Bone marrow (tissue), 2 donors: ENCODE measurements around the gene NAA38.
"Not testable (repeated sequence)": the region's sequence is repeated elsewhere in the genome, so short reads cannot be mapped to it uniquely, and the experiment has no call there.

Experiments
- DNase-seq, 2 donors: peaks; one replicate each; lab custom pipeline; 2025; lab: John Stamatoyannopoulos, UW

Gene NAA38

DNA sequence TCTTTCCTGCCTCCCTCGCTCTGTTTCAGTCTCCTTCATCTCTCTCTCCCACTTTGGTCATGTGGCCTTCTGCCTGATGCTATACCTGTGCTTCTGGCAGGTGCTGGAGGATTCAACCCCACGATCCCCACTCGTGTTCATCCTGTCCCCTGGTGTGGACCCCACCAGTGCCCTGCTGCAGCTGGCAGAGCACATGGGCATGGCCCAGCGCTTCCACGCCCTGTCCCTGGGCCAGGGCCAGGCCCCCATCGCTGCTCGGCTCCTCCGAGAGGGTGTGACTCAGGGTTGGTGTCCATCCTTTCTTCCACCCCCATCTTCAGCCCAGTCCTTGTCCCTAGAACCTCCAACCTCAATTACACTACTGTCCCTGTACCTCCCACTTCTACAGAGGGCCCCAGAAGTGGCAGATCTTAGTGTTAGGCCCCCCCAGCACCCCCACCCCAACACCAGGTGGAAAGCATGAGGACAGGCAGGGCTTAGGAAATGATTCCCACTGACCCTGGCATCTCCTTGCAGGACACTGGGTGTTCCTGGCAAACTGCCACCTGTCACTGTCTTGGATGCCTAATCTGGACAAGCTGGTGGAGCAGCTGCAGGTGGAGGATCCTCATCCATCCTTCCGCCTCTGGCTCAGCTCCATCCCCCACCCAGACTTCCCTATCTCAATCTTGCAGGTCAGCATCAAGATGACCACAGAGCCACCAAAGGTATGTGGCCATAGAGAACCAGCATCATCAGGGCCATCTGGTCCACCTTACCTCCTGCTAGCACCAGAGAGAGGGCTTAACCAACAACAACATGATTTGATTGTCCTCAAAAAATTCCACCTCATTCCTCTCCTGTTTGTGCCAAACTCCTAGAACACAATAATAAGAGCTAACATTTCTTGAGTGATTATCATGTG, 33.1 kb downstream of the NAA38 start:
- DNase-seq, result no peak

DNA sequence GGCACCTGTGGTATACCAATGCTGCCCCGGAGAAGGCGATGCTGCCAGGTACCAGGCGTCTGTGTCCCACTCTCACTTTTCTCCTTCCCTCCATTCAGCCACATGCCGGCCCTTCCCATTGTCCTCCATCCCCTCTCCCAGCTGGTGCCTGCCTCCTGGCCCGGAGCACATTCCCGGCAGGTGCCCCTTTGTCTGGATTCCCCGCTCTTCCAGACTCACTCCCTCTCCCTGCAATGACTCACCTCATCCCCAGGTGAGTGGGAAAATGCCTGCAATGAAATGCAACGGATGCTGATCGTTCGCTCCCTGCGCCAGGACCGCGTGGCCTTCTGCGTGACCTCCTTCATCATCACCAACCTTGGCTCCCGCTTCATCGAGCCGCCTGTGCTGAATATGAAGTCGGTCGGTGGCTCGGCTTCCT, 33.8 kb downstream of the NAA38 start:
- DNase-seq, result no peak

DNA sequence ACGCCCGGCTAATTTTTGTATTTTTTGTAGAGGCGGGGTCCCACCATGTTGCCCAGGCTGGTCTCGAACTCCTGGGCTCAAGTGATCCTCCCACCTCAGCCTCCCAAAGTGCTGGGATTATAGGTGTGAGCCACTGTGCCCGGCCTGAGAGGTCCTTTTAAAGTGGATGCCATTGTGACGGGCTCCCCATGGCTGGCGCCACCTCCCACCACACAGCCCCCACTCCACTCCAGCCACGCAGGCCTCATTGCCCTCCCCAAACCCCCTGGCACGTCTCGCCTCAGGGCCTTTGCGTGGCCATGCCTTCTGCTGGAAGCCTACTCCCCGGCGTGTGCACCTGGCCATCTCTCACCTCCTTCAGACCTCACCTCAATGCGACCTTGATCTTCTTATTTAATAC, 35.2 kb downstream of the NAA38 start:
- no peak for DNase-seq

DNA sequence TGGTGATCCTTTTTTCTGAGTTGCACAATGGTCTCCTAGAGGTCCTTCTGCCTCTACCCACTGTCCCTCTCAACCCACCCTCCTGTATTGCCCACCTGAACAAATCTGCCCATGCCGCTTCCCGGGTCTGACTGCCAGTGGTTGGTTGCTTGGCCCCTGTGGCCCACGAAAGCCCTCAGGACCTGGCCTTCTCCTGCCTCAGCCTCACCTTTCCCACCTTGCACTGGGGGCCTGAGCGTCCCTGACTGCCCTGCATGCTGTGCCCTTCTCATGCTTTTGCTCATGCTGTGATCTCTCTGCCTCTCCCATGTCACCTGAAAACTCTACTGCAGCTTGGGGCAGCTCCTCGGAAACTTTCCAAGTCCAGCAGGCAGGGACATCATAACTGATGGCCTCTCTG, 37.1 kb downstream of the NAA38 start:
- no peak for DNase-seq

DNA sequence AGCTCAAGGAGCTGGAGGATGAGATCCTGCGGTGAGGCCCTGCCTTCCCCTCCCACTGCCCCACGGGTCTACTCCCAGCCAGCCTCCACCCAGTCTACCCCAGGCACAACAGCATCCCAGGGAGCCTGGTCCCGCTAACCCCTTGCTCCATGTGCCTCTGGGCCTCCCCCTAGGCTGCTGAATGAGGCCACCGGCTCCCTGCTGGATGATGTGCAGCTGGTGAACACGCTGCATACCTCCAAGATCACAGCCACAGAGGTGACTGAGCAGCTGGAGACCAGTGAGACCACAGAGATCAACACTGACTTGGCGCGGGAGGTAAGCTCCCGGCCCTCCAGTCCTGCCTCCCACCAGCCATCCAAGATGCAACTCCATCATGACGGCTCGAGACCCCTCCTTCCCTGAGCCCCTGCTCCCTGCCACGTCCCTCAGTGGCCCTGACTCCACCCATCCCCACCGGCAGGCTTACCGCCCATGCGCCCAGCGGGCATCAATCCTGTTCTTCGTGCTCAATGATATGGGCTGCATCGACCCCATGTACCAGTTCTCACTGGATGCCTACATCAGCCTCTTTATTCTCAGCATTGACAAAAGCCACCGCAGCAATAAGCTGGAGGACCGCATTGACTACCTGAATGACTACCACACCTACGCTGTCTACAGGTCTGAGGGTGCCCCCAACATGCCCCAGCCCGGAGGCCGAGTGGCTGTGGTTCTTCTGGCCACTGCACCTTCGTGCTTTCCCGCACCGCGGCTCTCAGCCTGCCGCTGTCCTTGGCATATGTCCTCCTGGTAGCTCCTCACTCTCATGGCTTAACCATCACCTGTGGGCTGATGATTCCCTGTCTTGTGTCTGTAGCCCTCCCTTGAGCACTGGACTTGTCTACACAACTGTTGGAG, 38.4 kb downstream of the NAA38 start:
- DNase-seq, result no peak

DNA sequence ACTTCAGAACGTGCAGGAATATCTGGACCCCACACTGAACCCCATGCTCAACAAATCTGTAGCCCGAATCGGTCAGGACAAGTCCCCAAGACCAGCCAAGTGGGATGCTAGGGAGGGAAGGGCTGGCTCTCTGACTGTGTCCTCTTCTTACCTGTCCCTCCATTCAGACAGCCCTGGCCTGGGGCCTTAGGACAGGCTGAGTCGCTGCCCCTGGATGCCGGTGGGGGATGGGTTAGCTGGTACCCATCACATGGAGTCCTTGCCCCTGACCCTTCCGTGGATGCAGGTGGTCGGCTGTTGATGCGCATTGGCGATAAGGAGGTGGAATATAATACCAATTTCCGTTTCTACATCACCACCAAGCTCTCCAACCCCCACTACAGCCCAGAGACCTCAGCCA, 39.3 kb downstream of the NAA38 start:
- DNase-seq, result no peak

DNA sequence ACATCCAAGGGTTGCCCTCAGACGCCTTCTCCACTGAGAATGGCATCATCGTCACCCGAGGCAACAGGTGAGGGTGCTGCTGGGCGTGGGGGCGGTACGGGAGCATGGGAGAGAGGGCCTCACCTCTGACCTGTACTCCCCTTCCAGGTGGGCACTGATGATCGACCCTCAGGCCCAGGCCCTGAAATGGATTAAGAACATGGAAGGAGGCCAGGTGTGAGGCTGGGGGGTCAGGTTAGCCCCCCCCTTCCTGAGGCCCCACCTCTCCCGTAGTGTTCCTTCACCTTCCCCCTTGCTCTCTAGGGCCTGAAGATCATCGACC, 39.8 kb downstream of the NAA38 start:
- DNase-seq, result no peak

DNA sequence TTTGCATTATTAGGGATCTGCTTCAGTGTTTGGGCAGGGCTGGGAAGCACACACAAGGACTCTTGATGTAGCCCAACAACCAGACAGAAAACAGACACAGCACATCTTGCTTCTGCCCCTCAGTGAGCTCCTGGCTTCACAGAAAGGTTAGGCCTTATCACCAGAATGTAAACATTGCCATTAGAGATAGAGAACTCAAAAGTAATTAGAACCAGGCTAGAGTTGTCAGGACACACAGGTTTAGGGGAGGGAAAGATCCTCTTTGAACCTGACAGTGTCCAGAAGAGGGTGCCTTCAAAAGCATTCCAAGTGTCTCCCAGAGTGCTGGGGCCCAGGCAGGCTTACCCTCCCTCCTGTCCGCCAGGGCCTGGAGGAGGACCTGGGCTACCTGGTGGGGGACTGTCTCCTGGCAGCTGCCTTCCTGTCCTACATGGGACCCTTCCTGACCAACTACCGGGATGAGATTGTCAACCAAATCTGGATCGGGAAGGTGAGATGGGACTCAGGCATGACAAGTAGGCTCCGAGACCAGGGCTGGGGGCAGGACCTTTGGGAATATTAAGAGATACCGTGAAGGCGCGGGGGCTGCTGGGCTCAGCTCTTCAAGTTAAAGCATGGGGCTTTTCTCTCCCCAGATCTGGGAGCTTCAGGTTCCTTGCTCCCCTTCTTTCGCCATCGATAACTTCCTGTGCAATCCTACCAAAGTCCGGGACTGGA, 40.3 kb downstream of the NAA38 start:
- DNase-seq, result no peak

DNA sequence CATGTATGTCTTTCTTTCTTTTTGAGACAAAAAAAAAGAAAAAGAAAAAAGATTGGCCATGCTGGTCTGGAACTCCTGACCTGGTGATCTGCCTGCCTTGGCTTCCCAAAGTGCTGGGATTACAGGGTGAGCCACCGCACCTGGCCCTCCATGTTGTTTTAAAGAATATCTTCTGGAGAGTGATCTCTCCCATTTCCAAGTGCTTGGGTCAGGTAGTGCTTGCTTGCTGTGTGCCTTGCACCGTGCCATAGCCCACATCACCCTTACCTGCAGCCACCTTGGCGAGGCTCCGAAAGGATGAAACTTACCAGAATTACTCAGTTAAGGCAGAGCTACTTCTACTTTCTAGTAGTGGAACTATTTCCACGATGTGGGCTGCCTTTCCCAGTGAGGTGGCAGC, 42.4 kb downstream of the NAA38 start:
- no peak for DNase-seq

DNA sequence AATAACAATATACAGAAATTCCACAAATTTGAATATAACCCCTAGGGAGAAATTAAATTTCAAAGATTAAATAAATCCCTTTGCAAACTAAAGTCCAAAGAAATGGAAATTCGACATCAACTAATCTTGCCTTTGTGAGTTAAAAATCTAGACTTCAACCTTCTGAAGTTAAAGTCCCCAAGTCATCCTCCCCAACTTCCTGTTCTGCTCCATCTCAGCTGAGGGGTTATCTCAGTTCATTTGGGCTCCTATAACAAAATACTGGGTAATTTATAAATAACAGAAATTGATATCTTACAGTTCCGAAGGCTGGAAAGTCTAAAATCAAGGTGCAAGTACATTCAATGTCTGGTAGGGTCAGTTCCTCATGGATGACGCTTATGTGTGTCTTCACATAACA, 46.1 kb downstream of the NAA38 start:
- DNase-seq, result peak in 1 of 2 donors; percentile 14

DNA sequence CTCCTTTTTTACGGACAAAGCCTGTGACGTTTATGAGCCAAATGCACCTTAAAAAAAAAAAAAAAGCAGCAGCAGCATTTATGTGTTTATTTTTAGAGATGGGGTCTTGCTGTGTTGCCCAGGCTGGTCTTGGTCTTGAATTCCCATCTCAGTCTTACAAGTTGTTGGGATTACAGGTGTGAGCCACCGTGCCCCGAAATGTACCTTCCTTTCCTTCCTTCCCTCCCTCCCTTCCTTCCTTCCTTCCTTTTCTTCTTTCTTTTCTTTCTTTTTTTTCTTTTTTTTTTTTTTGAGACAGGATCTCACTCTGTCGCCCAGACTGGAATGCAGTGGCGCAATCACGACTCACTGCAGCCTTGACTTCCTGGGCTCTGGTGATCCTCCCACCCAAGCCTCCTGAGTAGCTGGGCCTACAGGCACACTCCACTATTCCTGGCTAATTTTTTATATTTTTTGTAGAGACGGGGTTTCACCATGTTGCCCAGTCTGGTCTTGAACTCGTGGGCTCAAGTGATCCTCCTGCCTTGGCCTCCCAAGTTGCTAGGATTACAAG, 47.5 kb downstream of the NAA38 start:
- DNase-seq, result not testable (repeated sequence)

DNA sequence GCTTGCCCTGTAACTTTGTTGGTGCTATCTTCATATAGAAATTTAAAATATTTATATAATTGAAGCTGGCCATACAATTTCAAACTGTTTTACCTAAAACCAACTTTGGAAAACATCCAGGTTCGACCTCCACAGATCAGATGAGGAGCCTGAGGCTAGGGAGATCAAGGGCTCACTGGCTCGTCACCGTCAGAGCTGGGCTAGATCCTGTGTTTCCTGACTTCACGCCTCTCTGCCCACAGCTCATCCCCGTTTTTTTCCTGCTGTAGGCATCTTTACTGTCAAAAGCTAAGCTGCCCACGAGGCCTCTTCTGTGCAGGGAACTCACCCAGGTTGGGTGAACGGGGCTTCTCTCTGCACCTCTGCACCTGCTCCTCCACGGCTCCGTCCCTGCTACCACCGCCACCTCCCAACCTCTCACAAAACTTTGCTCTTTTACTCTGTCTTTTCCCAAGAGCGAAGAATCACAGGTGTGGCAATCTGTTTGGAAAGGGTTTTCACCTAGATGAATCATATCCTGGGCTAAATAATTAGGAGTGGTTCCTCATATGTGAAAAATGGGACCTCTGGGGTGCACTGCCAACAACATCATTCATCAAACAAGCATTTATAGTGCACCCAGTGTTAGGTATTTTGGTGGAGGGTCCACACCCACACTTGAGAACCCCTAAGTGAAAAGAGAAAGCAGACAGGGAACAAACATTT, 48.1 kb downstream of the NAA38 start:
- DNase-seq, result no peak

DNA sequence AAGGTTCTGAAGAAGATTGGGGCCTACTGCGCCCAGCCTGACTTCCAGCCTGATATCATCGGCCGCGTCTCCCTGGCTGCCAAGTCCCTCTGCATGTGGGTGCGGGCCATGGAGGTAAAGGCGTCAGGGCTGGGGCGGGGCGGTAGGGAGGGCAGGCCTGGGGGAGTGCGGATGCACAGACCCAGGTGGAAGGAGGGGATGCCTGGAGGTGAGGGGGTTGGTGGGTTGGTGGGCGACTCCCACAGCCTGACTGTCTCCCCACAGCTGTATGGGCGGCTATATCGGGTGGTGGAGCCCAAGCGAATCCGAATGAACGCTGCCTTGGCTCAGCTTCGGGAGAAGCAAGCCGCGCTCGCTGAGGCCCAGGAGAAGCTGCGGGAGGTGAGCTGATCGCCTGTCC, 50.2 kb downstream of the NAA38 start:
- DNase-seq, result no peak
